HG03442 (cell line): ENCODE measurements around the gene ZNF30.
A peak's percentile ranks its signal among the peaks of the same experiment; 100 is the strongest.
"Not testable (repeated sequence)": the region's sequence is repeated elsewhere in the genome, so short reads cannot be mapped to it uniquely, and the experiment has no call there.

Experiments
- ATAC-seq: cut with Tn5 transposase; IDR thresholded peaks from one replicate; pipeline ENCODE4 v1.9.1; 2021; ENCODE audit warnings: mild to moderate bottlenecking, moderate library complexity; ENCODE audit not compliant: unreplicated experiment

ZNF30 gene

DNA sequence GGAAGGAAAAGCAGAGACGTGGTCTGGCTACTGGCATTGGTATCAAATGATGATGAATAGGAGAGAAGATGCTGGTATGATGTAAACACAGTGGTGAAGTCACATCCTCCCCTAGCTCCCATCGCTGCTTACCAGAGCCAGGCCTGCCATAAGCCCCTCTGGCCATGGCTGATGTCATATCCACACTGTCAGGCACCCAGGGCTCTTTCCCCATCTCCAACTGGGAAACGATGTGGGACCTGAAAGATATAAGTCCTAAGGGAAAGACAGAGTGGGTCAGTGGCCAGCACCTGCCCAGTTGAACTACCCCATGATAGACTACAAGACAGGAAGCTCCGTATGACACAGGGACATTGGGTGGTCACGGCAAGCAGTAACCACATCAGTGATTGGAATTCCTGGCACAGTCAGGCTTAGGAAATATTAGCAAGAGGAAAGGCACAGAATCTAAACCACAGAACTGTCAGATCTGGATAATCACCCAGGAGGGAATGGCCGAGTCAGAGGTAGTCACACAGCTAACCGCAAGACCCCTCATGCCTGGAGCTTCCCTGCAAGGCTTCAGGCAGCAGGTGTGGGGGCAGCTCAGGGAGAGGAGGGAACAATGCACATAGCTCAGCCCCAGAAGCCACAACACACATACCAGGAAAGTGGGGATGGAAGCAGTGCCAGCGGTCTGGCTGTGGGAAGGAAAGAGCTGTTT is 33.6 kb downstream of the ZNF30 start:
- no peak for ATAC-seq

GRCh38 chr19:34960940-34961679 is 34.4 kb downstream of the ZNF30 start:
- no peak for ATAC-seq

GRCh38 chr19:34961775-34962686 is 35.3 kb downstream of the ZNF30 start:
- no peak for ATAC-seq

DNA sequence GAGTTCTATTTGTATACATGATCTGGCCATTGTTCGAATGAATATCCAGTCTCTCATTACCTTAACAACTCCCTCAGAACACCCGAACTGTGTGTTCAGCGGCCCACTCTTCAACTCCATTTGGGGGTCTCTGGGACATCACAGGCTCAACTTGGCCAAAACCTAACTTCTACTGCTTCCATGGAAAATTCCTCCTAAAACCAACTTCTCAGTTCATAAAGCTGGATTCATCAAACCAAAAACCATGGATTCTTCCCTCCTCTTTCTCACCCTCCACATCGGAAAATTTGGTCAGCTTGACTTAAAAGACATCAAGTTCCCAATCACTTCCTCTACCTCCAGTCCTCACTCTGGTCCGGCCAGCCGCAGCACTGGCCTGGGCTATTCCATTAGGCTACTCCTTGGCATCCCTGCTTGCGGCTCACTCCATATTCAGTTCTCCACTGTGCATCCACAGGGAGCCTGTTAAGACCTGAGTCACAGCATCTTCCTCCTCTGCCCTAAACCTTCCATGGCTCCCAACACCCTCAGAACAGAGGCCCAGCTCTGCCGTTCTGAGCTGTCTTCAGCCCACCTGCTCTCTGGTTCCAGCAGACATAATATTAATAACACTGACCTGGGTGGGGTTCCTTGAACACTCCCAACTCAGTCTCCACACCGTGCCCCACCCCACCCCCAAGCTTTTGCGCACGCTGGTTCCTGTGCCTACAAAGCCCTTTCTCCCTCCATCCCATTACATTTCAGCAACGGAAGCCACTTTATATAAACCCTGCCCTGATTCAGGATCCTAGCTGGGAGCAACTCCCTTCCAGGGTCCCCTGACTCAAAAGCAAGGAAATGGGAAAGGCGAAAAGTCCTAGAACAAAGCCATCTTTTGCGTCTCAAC is 36.2 kb downstream of the ZNF30 start:
- no peak for ATAC-seq

GRCh38 chr19:34963573-34964406 is 37.1 kb downstream of the ZNF30 start, which contains the start of gene ZNF792:
Gene ZNF792 (minus strand): TSS chr19:34964229. CDS start chr19:34963662, 567 bp downstream.
- peak; percentile 63 for ATAC-seq

- ATAC-seq = no peak
Measured at GRCh38 chr19:34964598-34964997, 37.9 kb downstream of the ZNF30 start.

DNA sequence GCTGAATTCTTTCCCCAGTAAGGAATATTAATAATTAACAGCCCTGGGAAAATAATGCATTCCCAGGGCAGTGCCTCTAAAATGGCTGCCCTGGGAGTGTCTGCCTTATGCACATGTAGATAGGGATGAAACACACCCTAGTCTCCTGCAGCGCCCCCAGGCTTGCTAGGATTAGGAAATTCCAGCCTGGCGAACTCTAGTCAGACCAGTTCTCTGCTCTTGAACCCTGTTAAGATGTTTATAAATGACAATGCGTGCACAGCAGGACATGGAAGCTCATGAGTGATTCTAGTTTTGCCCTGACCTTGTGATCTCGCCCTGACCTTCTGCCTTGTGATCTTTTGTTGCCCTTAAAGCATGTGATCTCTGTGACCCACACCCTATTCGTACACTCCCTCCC is 38.8 kb downstream of the ZNF30 start:
- not testable (repeated sequence) for ATAC-seq

GRCh38 chr19:34967551-34967950 is 40.8 kb downstream of the ZNF30 start:
- ATAC-seq = no peak

DNA sequence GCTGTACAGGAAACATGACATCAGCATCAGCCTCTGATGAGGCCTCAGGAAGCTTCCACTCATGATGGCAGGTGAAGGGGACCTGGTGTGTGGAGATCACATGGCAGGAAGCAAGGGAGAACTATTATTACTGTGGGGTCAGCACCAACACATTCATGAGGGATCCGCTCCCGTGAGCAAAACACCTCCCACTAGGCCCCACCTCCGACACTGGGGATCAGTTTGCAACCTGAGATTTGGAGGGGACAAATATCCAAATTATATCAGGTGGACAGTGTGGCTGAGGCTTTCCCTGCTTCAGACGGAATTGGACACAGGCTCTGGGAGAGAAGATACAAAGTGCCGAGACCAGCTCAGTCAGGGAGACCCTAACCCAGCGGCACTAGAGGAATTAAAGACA is 43.0 kb downstream of the ZNF30 start:
- ATAC-seq = no peak

- ATAC-seq = not testable (repeated sequence)
Measured at GRCh38 chr19:34970185-34970780, 43.6 kb downstream of the ZNF30 start.

DNA sequence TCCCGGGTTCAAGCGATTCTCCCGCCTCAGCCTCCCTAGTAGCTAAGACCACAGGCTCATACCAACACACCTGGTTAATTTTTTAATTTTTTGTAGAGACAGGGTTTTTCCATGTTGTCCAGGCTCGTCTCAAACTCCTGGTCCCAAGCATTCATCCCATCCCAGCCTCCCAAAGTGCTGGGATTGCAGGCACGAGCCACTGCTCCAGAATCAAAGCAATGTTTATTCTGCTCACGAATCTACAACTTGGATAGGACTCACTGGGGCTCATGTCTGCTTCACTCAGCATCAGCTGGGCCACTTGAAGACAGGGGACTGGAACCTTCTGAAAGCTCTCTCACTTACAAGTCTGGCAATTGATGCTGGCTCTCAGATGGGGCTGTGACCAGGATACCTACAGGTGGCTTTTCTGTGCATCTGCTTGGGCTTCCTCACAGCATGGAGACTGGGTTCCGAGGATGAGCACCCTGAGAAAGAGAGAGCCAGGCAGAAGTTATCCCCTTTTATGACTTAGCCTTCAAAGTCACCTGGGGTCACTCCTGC is 45.5 kb downstream of the ZNF30 start:
- ATAC-seq = no peak

GRCh38 chr19:34974646-34975045 is 47.9 kb downstream of the ZNF30 start:
- ATAC-seq = no peak

DNA sequence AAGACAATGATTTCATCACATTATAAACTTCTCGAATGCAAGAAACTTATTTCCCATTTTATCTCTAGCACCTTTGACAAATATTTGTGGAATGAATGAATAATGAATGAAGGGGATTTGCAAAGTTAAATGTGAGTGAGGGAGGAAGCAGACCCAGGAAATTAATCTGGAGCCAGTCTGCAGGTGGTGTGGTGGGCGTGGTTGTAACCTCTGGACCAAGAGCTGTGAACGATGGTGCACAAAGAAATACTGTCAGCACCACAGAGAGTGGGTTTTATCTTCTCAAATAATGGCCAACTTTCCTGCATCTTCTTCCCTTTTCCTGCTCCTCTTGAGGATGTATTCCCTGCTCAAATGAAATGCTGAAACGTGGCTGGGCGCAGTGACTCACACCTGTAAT is 48.4 kb downstream of the ZNF30 start:
- no peak for ATAC-seq

- ATAC-seq = no peak
Measured at GRCh38 chr19:34976611-34977010, 49.9 kb downstream of the ZNF30 start.

DNA sequence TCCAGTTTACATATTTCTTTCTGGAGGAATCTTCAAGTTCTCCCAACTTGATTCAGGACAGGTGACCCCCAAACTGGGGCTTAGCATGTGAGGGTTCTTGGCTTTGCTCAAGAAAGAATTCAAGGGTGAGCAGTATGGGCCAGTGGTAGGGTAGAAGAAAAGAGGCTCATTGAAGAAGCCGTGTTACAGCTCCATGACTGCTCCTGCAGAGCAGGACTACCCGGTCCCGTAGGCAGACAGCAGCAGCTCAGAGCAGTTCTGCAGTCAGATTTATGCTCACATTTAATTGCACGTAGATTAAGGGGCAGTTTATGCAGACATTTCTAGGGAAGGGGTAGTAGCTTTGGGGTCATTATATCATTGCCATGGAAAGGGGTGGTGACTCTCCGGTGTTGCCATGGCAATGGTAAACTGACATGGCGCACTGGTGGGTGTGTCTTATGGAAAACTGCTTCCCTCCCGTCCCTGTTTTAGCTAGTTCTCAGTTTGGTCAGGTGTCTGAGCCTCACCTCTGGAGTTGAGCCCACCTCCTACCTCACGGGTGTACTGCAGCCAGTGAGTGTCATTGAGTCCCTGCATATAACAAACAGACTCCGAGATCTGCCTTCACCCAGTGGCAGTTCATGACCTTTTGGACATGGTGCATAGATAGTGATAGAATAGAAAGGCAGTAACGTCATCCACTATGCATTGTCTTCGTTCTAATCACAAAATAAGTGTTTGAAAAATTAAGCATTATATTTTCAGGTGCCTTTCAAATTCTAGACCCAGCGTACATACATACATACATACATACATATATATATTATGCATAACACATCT is 53.3 kb downstream of the ZNF30 start:
- ATAC-seq = no peak

- ATAC-seq = no peak
Measured at GRCh38 chr19:34982275-34982674, 55.6 kb downstream of the ZNF30 start.

DNA sequence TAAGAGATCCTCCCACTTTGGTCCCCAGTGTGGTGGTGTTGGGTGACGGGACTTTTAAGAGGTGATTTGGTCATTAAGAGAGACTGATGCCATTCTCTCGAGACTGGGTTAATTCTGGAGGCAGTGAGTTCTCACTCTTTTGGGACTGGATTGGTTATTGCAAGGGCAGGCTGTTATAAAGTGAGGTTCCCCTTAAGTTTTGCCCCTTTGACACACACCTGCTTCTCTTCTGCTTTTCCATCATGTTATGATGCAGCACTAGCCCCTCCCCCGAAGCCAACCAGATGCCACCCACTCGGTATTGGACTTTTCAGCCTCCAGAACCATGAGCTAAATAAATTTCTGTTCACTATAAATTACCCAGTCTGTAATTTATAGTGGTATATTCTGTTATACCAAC is 57.1 kb downstream of the ZNF30 start:
- ATAC-seq = no peak

DNA sequence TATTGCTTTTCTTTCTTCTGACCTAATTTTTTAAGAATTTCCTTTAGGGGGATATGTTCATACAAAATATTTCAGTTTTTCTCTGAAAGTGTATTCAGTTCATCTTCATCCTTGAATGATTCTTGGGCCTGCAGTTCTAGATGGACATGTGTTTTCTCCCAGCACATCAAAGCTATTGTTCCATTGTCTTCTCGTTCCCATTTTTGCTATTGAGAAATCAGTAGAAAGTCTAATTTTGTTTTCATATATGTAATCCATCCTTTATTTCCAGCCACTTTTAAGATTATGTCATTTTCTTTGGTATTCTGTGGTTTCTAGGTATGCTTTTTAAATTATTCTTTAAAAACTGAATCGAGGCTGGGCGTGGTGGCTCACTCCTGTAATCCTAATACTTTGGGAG is 57.6 kb downstream of the ZNF30 start:
- no peak for ATAC-seq
